LHCN-M2 (cell line): ENCODE data around the gene ABCA4. TPM values are rescaled to one million over a fixed set of nuclear protein-coding genes. Genes with fewer than 3 reads are reported as not detected.
"Not testable (repeated sequence)": the region's sequence is repeated elsewhere in the genome, so short reads cannot be mapped to it uniquely, and the experiment has no call there.

Source experiments
- DNase-seq: peaks from one replicate; pipeline ENCODE4 v3.0.0-alpha.2; 2012; ENCODE audit warnings: low read depth
- total RNA-seq: library from RNA; depleted of rRNA; stranded (reverse); fragments of >200 nt; gene quantifications from 2 replicates; pipeline ENCODE4 v1.2.3, GENCODE V29; 2014; rRNA removed

Gene ABCA4
- total RNA-seq, 1 experiment from 2014 or later, result 0.06 TPM

- no peak for DNase-seq
These were observed 162.8 kb downstream of the ABCA4 start for GRCh38 chr1:93958032-93958725.

- DNase-seq, result no peak
These were observed 165.2 kb downstream of the ABCA4 start for GRCh38 chr1:93955765-93956164.

- DNase-seq, result not testable (repeated sequence)
These were observed 173.8 kb downstream of the ABCA4 start for GRCh38 chr1:93947002-93947686.

Other genes starting within 250 kb of the ABCA4 start
- gene DNTTIP2, start 241.9 kb downstream of the ABCA4 start, total RNA-seq, result 39.2 and 42.5 TPM in 2 replicates
- 13.0 and 15.6 TPM in 2 replicates for gene GCLM, start 211.7 kb downstream of the ABCA4 start, total RNA-seq
- 17.9 and 18.1 TPM in 2 replicates for gene ARHGAP29, start 116.4 kb upstream of the ABCA4 start, total RNA-seq